HS-27A (cell line): ENCODE results near the gene LRRC52.

ENCODE experiments used
- DNase-seq: peaks from one replicate; pipeline ENCODE4 v3.0.0-alpha.2; 2012; ENCODE audit warnings: low read depth, missing footprints

Gene LRRC52

GRCh38 chr1:165543532-165544438, at the start of gene LRRC52:
TSS of gene LRRC52 (plus strand) at chr1:165544000. CDS start at chr1:165544297, 297 bp downstream.
- no peak for DNase-seq

- no peak for DNase-seq
Measured at GRCh38 chr1:165494949-165495857, 48.6 kb upstream of the LRRC52 start.

- DNase-seq, result no peak
Measured at GRCh38 chr1:165495858-165496205, 48.0 kb upstream of the LRRC52 start.

GRCh38 chr1:165496501-165496900, 47.3 kb upstream of the LRRC52 start:
- no peak for DNase-seq

- no peak for DNase-seq
Measured at GRCh38 chr1:165497069-165498013, 46.5 kb upstream of the LRRC52 start.

GRCh38 chr1:165501330-165501969, 42.4 kb upstream of the LRRC52 start:
- DNase-seq, result no peak

GRCh38 chr1:165501970-165502348, 41.8 kb upstream of the LRRC52 start:
- no peak for DNase-seq

- no peak for DNase-seq
Measured at GRCh38 chr1:165507570-165507969, 36.2 kb upstream of the LRRC52 start.

- no peak for DNase-seq
Measured at GRCh38 chr1:165508291-165508690, 35.5 kb upstream of the LRRC52 start.

GRCh38 chr1:165512816-165513215, 31.0 kb upstream of the LRRC52 start:
- no peak for DNase-seq

- DNase-seq, result no peak
Measured at GRCh38 chr1:165516469-165516868, 27.3 kb upstream of the LRRC52 start.

GRCh38 chr1:165520646-165521045, 23.2 kb upstream of the LRRC52 start:
- DNase-seq, result no peak

GRCh38 chr1:165524639-165525285, 19.0 kb upstream of the LRRC52 start:
- DNase-seq, result no peak

- DNase-seq, result no peak
Measured at GRCh38 chr1:165525708-165526107, 18.1 kb upstream of the LRRC52 start.

GRCh38 chr1:165527251-165528007, 16.4 kb upstream of the LRRC52 start:
- no peak for DNase-seq

- DNase-seq, result no peak
Measured at GRCh38 chr1:165531021-165531420, 12.8 kb upstream of the LRRC52 start.

- DNase-seq, result no peak
Measured at GRCh38 chr1:165532053-165532452, 11.7 kb upstream of the LRRC52 start.

GRCh38 chr1:165533254-165533653, 10.5 kb upstream of the LRRC52 start:
- DNase-seq, result no peak

- DNase-seq, result no peak
Measured at GRCh38 chr1:165536016-165536415, 7.8 kb upstream of the LRRC52 start.
